Tibial nerve (tissue), 4 donors: Measurements from ENCODE around the gene AHR. TPM values are rescaled to one million over a fixed set of nuclear protein-coding genes. Genes with fewer than 3 reads are reported as not detected.

ENCODE experiments used
- DNase-seq, 2 donors: peaks; one replicate each; pipeline ENCODE4 v3.0.0-alpha.2; 2019; ENCODE audit warnings: low spot score in 2 of 2
- H3K27ac ChIP-seq, 4 donors: fragments of 200-600 bp; sonication (generic) in 3 of 4; one replicate each; pipeline ENCODE4 v1.5.1; 2017 to 2019; ENCODE audit warnings: mild to moderate bottlenecking in 1 of 4
- H3K27me3 ChIP-seq, 2 donors: fragments of 200-600 bp; sonication (generic) in 1 of 2; one replicate each; pipeline versions ENCODE4 v1.5.1 to v1.6.0; 2017 to 2019
- H3K36me3 ChIP-seq, 3 donors: fragments of 200-600 bp; sonication (generic); one replicate each; pipeline ENCODE4 v1.5.1; 2018 to 2019
- H3K4me1 ChIP-seq, 4 donors: fragments of 200-600 bp; sonication (generic) in 3 of 4; one replicate each; pipeline ENCODE4 v1.5.1; 2017 to 2019
- H3K4me3 ChIP-seq, 4 donors: fragments of 200-600 bp; sonication (generic) in 3 of 4; one replicate each; pipeline ENCODE4 v1.5.1; 2017 to 2019; ENCODE audit warnings: mild to moderate bottlenecking in 1 of 4, moderate library complexity in 1 of 4
- H3K9me3 ChIP-seq, 4 donors: fragments of 200-600 bp; sonication (generic) in 3 of 4; one replicate each; pipeline ENCODE4 v1.5.1; 2017 to 2019
- EP300 ChIP-seq, 2 donors: sonication (generic); formaldehyde crosslinking; IDR thresholded peaks; one replicate each; pipeline ENCODE4 v1.6.1; 2017; ENCODE audit warnings: antibody characterized with exemption in 2 of 2, mild to moderate bottlenecking in 1 of 2
- POLR2A ChIP-seq, 2 donors: fragments of 450-650 bp; IDR thresholded peaks; one replicate each; pipeline ENCODE4 v1.6.1; 2017; ENCODE audit warnings: antibody characterized with exemption in 2 of 2, mild to moderate bottlenecking in 2 of 2, moderate library complexity in 2 of 2
- WGBS, 2 donors: methylation state at CpG; one replicate each; pipeline ENCODE4 v1.1.5; 2018; 5-methylcytosine and 5-hydroxymethylcytosine counted together
- total RNA-seq, 4 donors: library from RNA; depleted of rRNA; stranded (reverse); fragments of >200 nt; gene quantifications; one replicate each; pipeline ENCODE4 v1.1.0, GENCODE V29; 2016
- TF ChIP-seq, protein P1 (sequence below), 5 experiments: fragments of 200-600 bp in 3 of 5; fragments of 450-650 bp in 2 of 5; sonication (generic) in 3 of 5; IDR thresholded peaks; one replicate each; pipeline ENCODE4 v1.5.1; 2016 to 2019; ENCODE audit warnings: antibody characterized with exemption in 5 of 5, mild to moderate bottlenecking in 3 of 5, moderate library complexity in 2 of 5

The AHR gene
- total RNA-seq, 4 donors from 2014 or later, result 188 to 372 (median 296) TPM

DNA sequence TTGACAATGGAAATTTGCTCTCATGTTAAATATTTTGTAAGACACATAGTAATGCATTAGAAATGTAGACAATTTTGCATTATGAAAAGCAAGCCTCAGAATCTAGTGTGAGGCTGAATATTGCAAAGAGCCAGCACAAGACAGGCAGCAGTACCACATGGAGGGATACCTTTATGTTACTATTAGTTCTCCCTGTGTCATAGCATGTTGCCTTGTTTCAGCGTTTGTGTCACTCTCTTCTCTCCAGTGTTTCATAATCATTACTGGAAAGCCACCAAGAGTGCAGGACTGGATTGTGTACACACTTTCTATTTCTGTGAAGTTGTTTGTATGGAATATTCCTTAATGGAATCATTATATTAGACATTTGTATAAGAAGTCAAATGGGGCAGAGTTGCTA lies 8.5 kb downstream of the AHR start:
- no peaks in the 10 kb centered on the region for H3K27me3 ChIP-seq
- no peaks in the 10 kb centered on the region for H3K9me3 ChIP-seq
- H3K4me3 ChIP-seq, result peak overlapping the region; percentile 10 to 89 (median 18)
- 0 to 4% methylated on average over 1 of the region's 1 CpG for WGBS, 2 donors
- TF ChIP-seq EP300 (IDR thresholded peaks at IDR 0.05), result peak in 1 of 2 donors; percentile 49
- TF ChIP-seq, protein P1, sequence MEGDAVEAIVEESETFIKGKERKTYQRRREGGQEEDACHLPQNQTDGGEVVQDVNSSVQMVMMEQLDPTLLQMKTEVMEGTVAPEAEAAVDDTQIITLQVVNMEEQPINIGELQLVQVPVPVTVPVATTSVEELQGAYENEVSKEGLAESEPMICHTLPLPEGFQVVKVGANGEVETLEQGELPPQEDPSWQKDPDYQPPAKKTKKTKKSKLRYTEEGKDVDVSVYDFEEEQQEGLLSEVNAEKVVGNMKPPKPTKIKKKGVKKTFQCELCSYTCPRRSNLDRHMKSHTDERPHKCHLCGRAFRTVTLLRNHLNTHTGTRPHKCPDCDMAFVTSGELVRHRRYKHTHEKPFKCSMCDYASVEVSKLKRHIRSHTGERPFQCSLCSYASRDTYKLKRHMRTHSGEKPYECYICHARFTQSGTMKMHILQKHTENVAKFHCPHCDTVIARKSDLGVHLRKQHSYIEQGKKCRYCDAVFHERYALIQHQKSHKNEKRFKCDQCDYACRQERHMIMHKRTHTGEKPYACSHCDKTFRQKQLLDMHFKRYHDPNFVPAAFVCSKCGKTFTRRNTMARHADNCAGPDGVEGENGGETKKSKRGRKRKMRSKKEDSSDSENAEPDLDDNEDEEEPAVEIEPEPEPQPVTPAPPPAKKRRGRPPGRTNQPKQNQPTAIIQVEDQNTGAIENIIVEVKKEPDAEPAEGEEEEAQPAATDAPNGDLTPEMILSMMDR (IDR thresholded peaks at IDR 0.05), result no peak
- peak overlapping the region; percentile 68 to 98 (median 86) for H3K27ac ChIP-seq
- DNase-seq, result peak in 1 of 2 donors; percentile 53
- H3K4me1 ChIP-seq, result peaks cover 0 to 85% (median 30%) of the 10 kb centered on the region in 4 donors
- H3K36me3 ChIP-seq, result peaks cover 0 to 2% (median 0%) of the 10 kb centered on the region in 3 donors

DNA sequence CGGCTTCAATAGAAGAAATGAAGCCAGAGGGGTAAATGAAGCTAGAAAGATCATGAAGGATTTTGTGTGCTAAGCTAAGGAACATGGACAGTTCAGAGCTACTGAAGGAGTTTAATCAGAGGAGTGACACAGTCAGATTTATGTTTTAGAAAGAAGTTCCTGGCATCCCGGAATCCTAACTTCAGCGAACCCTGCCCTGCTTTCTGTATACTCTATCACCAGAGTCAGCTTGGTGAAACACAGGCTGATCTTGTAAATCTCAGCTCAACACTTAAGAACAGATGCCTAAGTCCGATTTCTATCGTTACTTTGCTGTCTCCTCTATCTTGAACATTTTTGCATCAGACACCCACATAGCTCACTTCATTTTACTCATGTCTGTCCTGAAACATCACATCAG lies 9.1 kb downstream of the AHR start:
- H3K27ac ChIP-seq, result peak overlapping the region; percentile 68 to 98 (median 86)

DNA sequence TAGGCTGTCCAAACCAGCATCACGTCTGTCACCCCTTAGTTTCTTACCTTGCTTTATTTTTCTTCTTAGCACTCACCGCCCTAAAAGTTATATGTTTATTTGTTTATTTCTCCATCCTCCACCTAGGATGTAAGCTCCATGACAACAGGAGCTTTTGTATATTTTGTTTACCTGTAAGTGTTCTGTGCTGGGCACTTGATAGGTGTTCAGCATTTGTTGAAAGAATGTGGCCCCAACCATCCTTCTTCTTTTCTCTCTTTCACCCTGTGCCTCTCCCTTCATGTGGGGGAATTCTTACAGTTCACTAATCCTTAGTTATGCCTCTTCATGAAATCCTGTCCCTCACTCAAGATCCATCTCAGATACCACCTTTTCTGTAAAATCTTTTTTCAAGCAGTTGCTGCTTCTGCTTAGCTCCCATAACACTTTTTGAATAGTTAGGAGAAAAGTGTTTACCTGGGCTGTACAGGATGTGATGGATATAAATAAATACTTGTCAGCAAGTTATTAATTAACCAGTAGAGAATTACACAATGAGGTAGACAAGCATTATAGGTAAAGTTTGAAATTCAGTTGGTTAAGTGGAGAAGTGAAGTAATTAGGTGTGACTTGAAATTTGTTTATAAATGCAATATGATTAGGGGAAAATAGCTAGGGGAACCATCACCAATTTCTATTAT lies 9.7 kb downstream of the AHR start:
- peak overlapping the region; percentile 68 to 98 (median 86) for H3K27ac ChIP-seq
- H3K9me3 ChIP-seq, result no peaks in the 10 kb centered on the region
- no peaks in the 10 kb centered on the region for H3K27me3 ChIP-seq
- TF ChIP-seq, protein P1 (IDR thresholded peaks at IDR 0.05), result no peak
- TF ChIP-seq POLR2A (IDR thresholded peaks at IDR 0.05) (no peak), EP300 (IDR thresholded peaks at IDR 0.05) (no peak)
- peaks cover 0 to 92% (median 32%) of the 10 kb centered on the region in 4 donors for H3K4me1 ChIP-seq
- H3K4me3 ChIP-seq, result peak overlapping the region; percentile 10 to 89 (median 18)
- DNase-seq, result no peak
- WGBS, 2 donors, result 30 to 37% methylated on average over 2 of the region's 2 CpGs
- H3K36me3 ChIP-seq, result peaks cover 0 to 4% (median 0%) of the 10 kb centered on the region in 3 donors

More for the DNA sequence above, 9.1 kb downstream of the AHR start:
- H3K4me3 ChIP-seq, result peak overlapping the region; percentile 10 to 89 (median 18)
- TF ChIP-seq POLR2A (IDR thresholded peaks at IDR 0.05) (no peak), EP300 (IDR thresholded peaks at IDR 0.05) (no peak)
- TF ChIP-seq, protein P1 (IDR thresholded peaks at IDR 0.05), result no peak
- peaks cover 0 to 4% (median 0%) of the 10 kb centered on the region in 3 donors for H3K36me3 ChIP-seq
- DNase-seq, result no peak
- H3K4me1 ChIP-seq, result peaks cover 0 to 87% (median 30%) of the 10 kb centered on the region in 4 donors
- H3K9me3 ChIP-seq, result no peaks in the 10 kb centered on the region
- no peaks in the 10 kb centered on the region for H3K27me3 ChIP-seq
- 18 to 20% methylated on average over 5 of the region's 5 CpGs for WGBS, 2 donors

DNA sequence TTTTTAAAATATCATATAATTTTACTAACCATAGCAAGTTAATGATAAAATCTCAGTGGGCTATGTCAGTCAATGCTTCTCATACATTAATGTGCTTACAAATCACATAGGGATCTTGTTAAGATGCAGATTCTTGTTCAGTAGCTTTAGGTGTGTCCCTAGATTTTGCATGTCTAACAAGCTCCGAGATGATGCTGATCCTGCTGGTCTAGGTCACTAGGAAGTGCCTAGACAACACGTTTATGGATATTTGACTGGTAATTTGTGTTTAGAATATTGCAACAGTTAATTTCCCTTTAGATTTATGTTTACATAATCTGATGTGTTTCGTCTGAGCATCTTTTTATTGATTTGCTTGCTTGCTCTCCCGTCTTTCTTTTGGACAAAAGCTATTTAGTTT lies 12.7 kb downstream of the AHR start:
- DNase-seq, result no peak
- no peaks in the 10 kb centered on the region for H3K27me3 ChIP-seq
- no peaks in the 10 kb centered on the region for H3K9me3 ChIP-seq
- H3K4me3 ChIP-seq, result peak overlapping the region in 2 of 4 donors; percentile 15 to 23
- H3K27ac ChIP-seq, result peak overlapping the region; percentile 68 to 98 (median 86)
- 34 to 43% methylated on average over 4 of the region's 4 CpGs for WGBS, 2 donors
- no peak for TF ChIP-seq POLR2A (IDR thresholded peaks at IDR 0.05)
- TF ChIP-seq, protein P1 (IDR thresholded peaks at IDR 0.05), result no peak
- TF ChIP-seq EP300 (IDR thresholded peaks at IDR 0.05), result no peak
- peaks cover 0 to 93% (median 32%) of the 10 kb centered on the region in 4 donors for H3K4me1 ChIP-seq
- peaks cover 0 to 4% (median 0%) of the 10 kb centered on the region in 3 donors for H3K36me3 ChIP-seq

DNA sequence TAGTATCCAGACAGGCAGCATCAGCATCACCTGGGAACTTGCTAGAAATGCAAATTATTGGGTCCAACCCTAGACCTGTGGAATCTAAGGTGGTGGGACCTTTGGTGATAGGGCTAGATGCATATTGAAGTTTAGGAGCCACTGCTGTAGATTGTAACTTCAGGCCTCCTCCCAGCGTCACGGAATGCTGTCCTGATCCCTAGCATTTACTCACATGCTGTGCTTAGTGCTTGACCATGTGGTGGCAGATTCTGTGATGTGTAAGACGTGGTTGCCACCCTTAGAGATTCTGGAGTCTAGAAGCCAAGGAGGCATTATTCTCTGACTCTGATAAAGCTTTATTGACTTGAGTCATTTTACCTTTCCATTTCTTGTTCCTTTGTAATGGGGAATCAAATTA lies 13.5 kb downstream of the AHR start:
- Histone ChIP-seq H3K9me3 (no peaks in the 10 kb centered on the region), H3K27me3 (no peaks in the 10 kb centered on the region), H3K36me3 (peaks cover 0 to 4% (median 0%) of the 10 kb centered on the region in 3 donors), H3K4me3 (peak overlapping the region in 1 of 4 donors; percentile 15), H3K27ac (peak overlapping the region; percentile 68 to 98 (median 86)), H3K4me1 (peaks cover 0 to 93% (median 28%) of the 10 kb centered on the region in 4 donors)
- TF ChIP-seq EP300 (IDR thresholded peaks at IDR 0.05) (peak in 1 of 2 donors; percentile 70), POLR2A (IDR thresholded peaks at IDR 0.05) (peak in 1 of 2 donors; percentile 13)
- TF ChIP-seq, protein P1 (IDR thresholded peaks at IDR 0.05), result no peak
- WGBS, 2 donors, result 30 to 37% methylated on average over 3 of the region's 3 CpGs
- no peak for DNase-seq
